Esophagus muscularis mucosa (tissue), 4 donors: ENCODE measurements around the gene EML6. TPM values are rescaled to one million over a fixed set of nuclear protein-coding genes. Genes with fewer than 3 reads are reported as not detected.

Experiments
- DNase-seq: peaks from one replicate; pipeline ENCODE4 v3.0.0-alpha.2; 2017; ENCODE audit errors: extremely low spot score
- H3K27ac ChIP-seq, 4 donors: fragments of 200-600 bp; sonication (generic); replicated peaks in 1 of 4; 1 replicate in 3 of 4; 2 replicates in 1 of 4; pipeline ENCODE4 v1.5.1; 2016 to 2019; ENCODE audit warnings: mild to moderate bottlenecking in 1 of 4
- H3K27me3 ChIP-seq, 4 donors: fragments of 200-600 bp; sonication (generic); one replicate each; pipeline versions ENCODE4 v1.5.1 to v1.6.0; 2016 to 2019
- H3K36me3 ChIP-seq, 4 donors: fragments of 200-600 bp; sonication (generic); one replicate each; pipeline ENCODE4 v1.5.1; 2016 to 2019
- H3K4me1 ChIP-seq, 4 donors: fragments of 200-600 bp; sonication (generic); one replicate each; pipeline ENCODE4 v1.5.1; 2016 to 2019
- H3K4me3 ChIP-seq, 4 donors: fragments of 200-600 bp; sonication (generic); 1 replicate in 2 of 4; 2 replicates in 2 of 4; pipeline ENCODE4 v1.5.1; 2016 to 2019; ENCODE audit warnings: mild to moderate bottlenecking in 4 of 4, moderate library complexity in 1 of 4
- H3K9me3 ChIP-seq, 4 donors: fragments of 200-600 bp; sonication (generic); 1 replicate in 3 of 4; 2 replicates in 1 of 4; pipeline ENCODE4 v1.5.1; 2016 to 2019
- EP300 ChIP-seq: sonication (generic); formaldehyde crosslinking; IDR thresholded peaks from one replicate; pipeline ENCODE4 v1.6.1; 2017; ENCODE audit warnings: antibody characterized with exemption
- POLR2A ChIP-seq: fragments of 450-650 bp; IDR thresholded peaks from one replicate; pipeline ENCODE4 v1.6.1; 2017; ENCODE audit warnings: antibody characterized with exemption, moderate library complexity, mild to moderate bottlenecking, low read depth
- POLR2AphosphoS5 ChIP-seq, 2 donors: sonication (generic); formaldehyde crosslinking; IDR thresholded peaks; one replicate each; pipeline ENCODE4 v1.6.1; 2017; ENCODE audit warnings: antibody characterized with exemption in 2 of 2
- WGBS: methylation state at CpG from one replicate; pipeline ENCODE4 v1.1.5; 2018; 5-methylcytosine and 5-hydroxymethylcytosine counted together
- intact Hi-C: fragments of 100-400 bp; cut with DNase I; formaldehyde crosslinking; loops from one replicate; pipeline ENCODE4 v1.15.1; 2023
- total RNA-seq, 4 donors: library from RNA; depleted of rRNA; stranded (reverse); fragments of >200 nt; gene quantifications; one replicate each; pipeline versions ENCODE4 v1.1.0 to v1.2.1, GENCODE V29; 2016
- TF ChIP-seq, protein P1 (sequence below), 3 experiments: fragments of 200-600 bp in 2 of 3; fragments of 450-650 bp in 1 of 3; sonication (generic) in 2 of 3; IDR thresholded peaks; one replicate each; pipeline ENCODE4 v1.5.1; 2017 to 2019; ENCODE audit warnings: antibody characterized with exemption in 3 of 3, mild to moderate bottlenecking in 2 of 3, moderate library complexity in 1 of 3

Gene EML6
- total RNA-seq, 4 donors from 2014 or later: 0.75 to 4.6 (median 0.89) TPM

DNA sequence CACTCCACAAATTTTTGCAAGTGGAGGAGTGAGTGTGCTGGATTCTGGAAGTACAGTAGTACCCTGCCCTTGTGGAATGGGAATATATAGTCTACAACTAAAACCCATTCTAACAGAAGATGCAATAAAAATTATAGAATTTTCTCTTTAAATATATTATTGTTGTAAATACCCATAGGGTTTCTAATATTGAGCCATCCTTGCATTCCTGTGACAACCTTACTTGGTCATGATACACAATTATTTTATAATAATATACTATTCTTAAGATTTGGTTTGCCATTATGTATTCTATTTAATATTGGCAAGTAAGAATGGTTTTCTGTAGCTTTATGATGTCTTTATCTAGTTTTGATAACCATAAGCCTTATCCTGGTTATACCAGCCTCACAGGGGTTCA is 52.2 kb downstream of the EML6 start:
- Histone ChIP-seq H3K27me3 (no peaks in the 10 kb centered on the region), H3K36me3 (no peaks in the 10 kb centered on the region), H3K27ac (no peak overlapping the region), H3K4me1 (no peaks in the 10 kb centered on the region), H3K9me3 (peaks cover 0 to 13% (median 8%) of the 10 kb centered on the region in 4 donors), H3K4me3 (no peak overlapping the region)
- TF ChIP-seq POLR2AphosphoS5 (IDR thresholded peaks at IDR 0.05) (no peak), EP300 (no peak), POLR2A (no peak)
- TF ChIP-seq, protein P1, sequence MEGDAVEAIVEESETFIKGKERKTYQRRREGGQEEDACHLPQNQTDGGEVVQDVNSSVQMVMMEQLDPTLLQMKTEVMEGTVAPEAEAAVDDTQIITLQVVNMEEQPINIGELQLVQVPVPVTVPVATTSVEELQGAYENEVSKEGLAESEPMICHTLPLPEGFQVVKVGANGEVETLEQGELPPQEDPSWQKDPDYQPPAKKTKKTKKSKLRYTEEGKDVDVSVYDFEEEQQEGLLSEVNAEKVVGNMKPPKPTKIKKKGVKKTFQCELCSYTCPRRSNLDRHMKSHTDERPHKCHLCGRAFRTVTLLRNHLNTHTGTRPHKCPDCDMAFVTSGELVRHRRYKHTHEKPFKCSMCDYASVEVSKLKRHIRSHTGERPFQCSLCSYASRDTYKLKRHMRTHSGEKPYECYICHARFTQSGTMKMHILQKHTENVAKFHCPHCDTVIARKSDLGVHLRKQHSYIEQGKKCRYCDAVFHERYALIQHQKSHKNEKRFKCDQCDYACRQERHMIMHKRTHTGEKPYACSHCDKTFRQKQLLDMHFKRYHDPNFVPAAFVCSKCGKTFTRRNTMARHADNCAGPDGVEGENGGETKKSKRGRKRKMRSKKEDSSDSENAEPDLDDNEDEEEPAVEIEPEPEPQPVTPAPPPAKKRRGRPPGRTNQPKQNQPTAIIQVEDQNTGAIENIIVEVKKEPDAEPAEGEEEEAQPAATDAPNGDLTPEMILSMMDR (IDR thresholded peaks at IDR 0.05): no peak
- intact Hi-C loops: no loop called here
- no peak for DNase-seq

DNA sequence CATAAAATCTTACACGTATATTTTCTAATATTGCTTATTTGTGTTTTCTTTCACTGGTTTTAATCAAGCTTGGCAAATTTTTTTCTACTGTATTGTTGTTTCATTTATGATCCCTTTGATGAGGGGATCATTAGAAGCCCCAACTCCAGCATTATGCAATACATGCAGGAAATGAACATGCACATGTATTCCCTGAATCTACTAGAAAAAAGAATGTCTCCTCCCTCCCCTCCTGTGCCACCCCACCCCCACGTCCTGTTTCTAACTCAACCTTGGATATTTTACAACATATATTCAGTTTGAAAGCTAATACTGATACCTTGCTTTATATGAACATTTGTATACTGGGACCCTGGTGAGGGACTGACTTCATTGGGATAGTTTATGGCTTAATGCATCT is 53.0 kb downstream of the EML6 start:
- no peak overlapping the region for H3K27ac ChIP-seq
- no peak overlapping the region for H3K4me3 ChIP-seq
- DNase-seq: no peak
- no peaks in the 10 kb centered on the region for H3K36me3 ChIP-seq
- H3K4me1 ChIP-seq: no peaks in the 10 kb centered on the region
- TF ChIP-seq EP300 (no peak), POLR2AphosphoS5 (IDR thresholded peaks at IDR 0.05) (no peak)
- TF ChIP-seq, protein P1 (IDR thresholded peaks at IDR 0.05): no peak
- no peaks in the 10 kb centered on the region for H3K27me3 ChIP-seq
- WGBS: 87% methylated on average over 2 of the region's 2 CpGs
- intact Hi-C loops: no loop called here
- H3K9me3 ChIP-seq: peaks cover 0 to 13% (median 8%) of the 10 kb centered on the region in 4 donors

DNA sequence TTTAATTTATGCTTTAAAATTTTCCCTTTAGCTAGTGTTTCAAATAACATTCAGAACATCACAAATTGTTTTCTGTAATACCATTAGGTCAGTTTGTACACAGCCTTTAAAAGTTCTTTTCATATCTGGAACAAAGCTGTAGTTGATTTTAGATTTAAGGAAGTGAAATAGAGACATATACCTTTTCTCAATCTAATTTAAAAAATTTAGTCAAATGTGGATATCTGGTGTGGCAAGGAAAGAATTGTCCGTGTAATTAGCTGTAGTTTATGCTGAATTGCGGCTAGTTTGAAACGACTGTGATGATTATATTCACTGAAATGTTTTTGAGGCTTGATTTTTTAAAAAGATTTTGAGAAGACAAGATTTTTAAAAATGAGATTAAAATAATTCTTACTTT is 59.9 kb downstream of the EML6 start:
- Histone ChIP-seq H3K36me3 (no peaks in the 10 kb centered on the region), H3K4me3 (no peak overlapping the region), H3K9me3 (no peaks in the 10 kb centered on the region), H3K27me3 (no peaks in the 10 kb centered on the region), H3K27ac (no peak overlapping the region), H3K4me1 (no peaks in the 10 kb centered on the region)
- no peak for DNase-seq
- intact Hi-C loops: no loop called here
- 94% methylated on average over 3 of the region's 3 CpGs for WGBS
- TF ChIP-seq, protein P1 (IDR thresholded peaks at IDR 0.05): no peak
- TF ChIP-seq POLR2A (no peak), POLR2AphosphoS5 (IDR thresholded peaks at IDR 0.05) (no peak), EP300 (no peak)

DNA sequence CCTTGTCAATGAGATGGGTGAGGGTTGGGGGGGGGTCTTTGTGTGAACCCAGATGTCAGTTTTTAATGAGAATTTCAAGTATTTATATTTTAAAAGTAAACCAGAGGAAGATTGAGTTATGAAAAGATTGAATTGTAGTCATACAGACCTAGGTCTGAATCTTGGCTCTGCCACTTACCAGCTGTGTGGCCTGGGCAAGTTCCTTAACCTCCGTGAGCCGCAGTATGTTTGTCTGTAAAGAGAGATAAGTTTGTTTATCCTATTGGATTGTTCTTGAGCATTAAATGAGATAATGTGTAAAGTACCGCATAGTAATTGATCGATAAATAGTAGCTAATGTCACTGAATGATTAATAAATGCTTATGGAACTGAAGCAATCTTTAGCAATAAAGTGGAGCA is 63.8 kb downstream of the EML6 start:
- 79% methylated on average over 4 of the region's 4 CpGs for WGBS
- no peak for DNase-seq
- Histone ChIP-seq H3K4me1 (no peaks in the 10 kb centered on the region), H3K36me3 (no peaks in the 10 kb centered on the region), H3K27ac (no peak overlapping the region), H3K9me3 (no peaks in the 10 kb centered on the region), H3K4me3 (no peak overlapping the region), H3K27me3 (no peaks in the 10 kb centered on the region)
- TF ChIP-seq POLR2AphosphoS5 (IDR thresholded peaks at IDR 0.05): no peak
- no peak for TF ChIP-seq EP300
- no peak for TF ChIP-seq POLR2A
- TF ChIP-seq, protein P1 (IDR thresholded peaks at IDR 0.05): no peak
- intact Hi-C loops: no loop called here

DNA sequence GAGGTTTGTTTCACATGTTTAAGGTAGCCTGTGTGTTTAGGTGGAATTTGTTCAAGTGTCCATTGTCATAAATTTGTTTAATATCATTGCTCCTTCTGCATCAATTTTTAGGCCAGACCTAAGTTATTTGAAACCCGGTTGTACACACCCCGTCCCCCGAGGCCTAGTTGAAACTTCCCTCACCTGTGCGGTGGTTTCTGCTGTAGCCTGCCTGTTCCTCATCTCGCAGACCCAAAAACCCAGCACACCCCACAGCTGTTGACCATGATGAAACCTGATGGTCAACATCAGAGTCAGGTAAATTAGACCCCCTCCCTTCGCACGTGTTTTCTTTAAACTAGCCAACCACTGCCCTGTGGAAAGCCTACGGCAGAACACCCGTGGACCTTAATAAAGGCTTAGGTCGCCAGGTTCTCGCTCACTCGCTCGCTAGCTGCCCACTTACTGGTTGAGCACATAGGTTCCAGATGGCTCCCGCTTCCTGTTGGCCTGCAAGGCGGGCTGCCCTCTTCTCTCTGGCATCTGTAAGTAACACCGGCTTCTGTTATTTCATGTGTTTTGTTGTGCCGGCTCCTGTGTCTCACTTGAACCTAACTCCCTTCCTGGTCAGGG is 64.4 kb downstream of the EML6 start:
- 96% methylated on average over 17 of the region's 17 CpGs for WGBS
- H3K9me3 ChIP-seq: no peaks in the 10 kb centered on the region
- H3K4me1 ChIP-seq: no peaks in the 10 kb centered on the region
- no peak overlapping the region for H3K27ac ChIP-seq
- H3K36me3 ChIP-seq: no peaks in the 10 kb centered on the region
- H3K27me3 ChIP-seq: no peaks in the 10 kb centered on the region
- no peak for TF ChIP-seq EP300
- no peak for TF ChIP-seq POLR2AphosphoS5 (IDR thresholded peaks at IDR 0.05)
- no peak for TF ChIP-seq POLR2A
- TF ChIP-seq, protein P1 (IDR thresholded peaks at IDR 0.05): no peak
- H3K4me3 ChIP-seq: no peak overlapping the region
- no peak for DNase-seq
- intact Hi-C loops: no loop called here
